Gastrocnemius medialis (tissue), 4 donors: ENCODE measurements around the gene PPP3CA. TPM values are rescaled to one million over a fixed set of nuclear protein-coding genes. Genes with fewer than 3 reads are reported as not detected.

Experiments used
- ATAC-seq, 2 donors: fragments of 150-250 bp; one replicate each; pipeline ENCODE4 v1.9.1; 2016
- DNase-seq, 2 donors: peaks; one replicate each; pipeline ENCODE4 v3.0.0-alpha.2; 2019
- H3K27ac ChIP-seq, 4 donors: fragments of 200-600 bp; sonication (generic); 1 replicate in 1 of 4; 2 replicates in 3 of 4; pipeline ENCODE4 v1.5.1; 2016 to 2018; ENCODE audit warnings: mild to moderate bottlenecking in 2 of 4, moderate library complexity in 1 of 4
- H3K27me3 ChIP-seq, 3 donors: fragments of 200-600 bp; sonication (generic) in 2 of 3; 1 replicate in 1 of 3; 2 replicates in 2 of 3; pipeline versions ENCODE4 v1.5.1 to v1.6.0; 2016 to 2019; ENCODE audit warnings: mild to moderate bottlenecking in 1 of 3, moderate library complexity in 1 of 3
- H3K36me3 ChIP-seq, 2 donors: fragments of 200-600 bp; sonication (generic) in 1 of 2; one replicate each; pipeline ENCODE4 v1.5.1; 2017 to 2018
- H3K4me1 ChIP-seq, 2 donors: fragments of 200-600 bp; sonication (generic) in 1 of 2; one replicate each; pipeline ENCODE4 v1.5.1; 2016 to 2017; ENCODE audit warnings: mild to moderate bottlenecking in 2 of 2
- H3K4me3 ChIP-seq, 4 donors: fragments of 200-600 bp; sonication (generic) in 3 of 4; 1 replicate in 1 of 4; 2 replicates in 3 of 4; pipeline ENCODE4 v1.5.1; 2016 to 2019; ENCODE audit warnings: mild to moderate bottlenecking in 2 of 4
- H3K9me3 ChIP-seq, 3 donors: fragments of 200-600 bp; sonication (generic) in 2 of 3; 1 replicate in 1 of 3; 2 replicates in 2 of 3; pipeline ENCODE4 v1.5.1; 2016 to 2019
- CTCF ChIP-seq, 5 experiments: fragments of 450-650 bp in 3 of 5; fragments of 200-600 bp in 2 of 5; sonication (generic) in 2 of 5; IDR thresholded peaks in 4 of 5; conservative IDR thresholded peaks in 1 of 5; 1 replicate in 4 of 5; 2 replicates in 1 of 5; pipeline ENCODE4 v1.5.1; 2016 to 2019; ENCODE audit warnings: antibody characterized with exemption in 5 of 5, mild to moderate bottlenecking in 3 of 5, moderate library complexity in 3 of 5
- POLR2A ChIP-seq, 2 donors: fragments of 450-650 bp; IDR thresholded peaks; one replicate each; pipeline ENCODE4 v1.6.1; 2017; ENCODE audit warnings: antibody characterized with exemption in 2 of 2, mild to moderate bottlenecking in 2 of 2, moderate library complexity in 2 of 2
- in situ Hi-C, 4 donors: fragments of 200-750 bp; cut with MboI; loops; one replicate each; pipeline versions ENCODE4 v1.15.0 to v1.8.0; 2017; ENCODE audit warnings: low sequenced_read_pairs in 4 of 4
- intact Hi-C: fragments of 100-400 bp; cut with DNase I; formaldehyde crosslinking; loops from one replicate; pipeline ENCODE4 v1.15.1; 2023; ENCODE audit warnings: low total_unique reads
- total RNA-seq, 4 donors: library from RNA; depleted of rRNA; stranded (reverse); fragments of >200 nt; gene quantifications; one replicate each; pipeline versions ENCODE4 v1.1.0 to v1.2.3, GENCODE V29; 2016

The PPP3CA gene
- total RNA-seq, 4 donors from 2014 or later: 25.1 to 30.3 (median 26.7) TPM

- Histone ChIP-seq H3K36me3 (peaks cover 0 to 8% of the 10 kb centered on the region in 2 donors), H3K4me3 (no peak overlapping the region), H3K27ac (no peak overlapping the region), H3K4me1 (no peaks in the 10 kb centered on the region), H3K27me3 (no peaks in the 10 kb centered on the region), H3K9me3 (no peaks in the 10 kb centered on the region)
- DNase-seq (no peak), ATAC-seq (no peak)
- in situ Hi-C loops (no loop called here), intact Hi-C loops (no loop called here)
- TF ChIP-seq CTCF (IDR thresholded peaks at IDR 0.05 in 4 of 5, conservative IDR thresholded peaks at IDR 0.05 in 1 of 5) (no peak), POLR2A (IDR thresholded peaks at IDR 0.05) (no peak)
Observed at GRCh38 chr4:101033986-101034385, 313.3 kb downstream of the PPP3CA start.

- Histone ChIP-seq H3K36me3 (peaks cover 0 to 8% of the 10 kb centered on the region in 2 donors), H3K4me3 (no peak overlapping the region), H3K27me3 (no peaks in the 10 kb centered on the region), H3K9me3 (no peaks in the 10 kb centered on the region), H3K4me1 (no peaks in the 10 kb centered on the region), H3K27ac (no peak overlapping the region)
- ATAC-seq (no peak), DNase-seq (no peak)
- in situ Hi-C loops: no loop called here
- TF ChIP-seq POLR2A (IDR thresholded peaks at IDR 0.05): no peak
- TF ChIP-seq CTCF (IDR thresholded peaks at IDR 0.05 in 4 of 5, conservative IDR thresholded peaks at IDR 0.05 in 1 of 5): no peak
- intact Hi-C loops: no loop called here
Observed at GRCh38 chr4:101032541-101032940, 314.8 kb downstream of the PPP3CA start.

- DNase-seq (no peak), ATAC-seq (no peak)
- H3K27me3 ChIP-seq: no peaks in the 10 kb centered on the region
- no peaks in the 10 kb centered on the region for H3K4me1 ChIP-seq
- in situ Hi-C loops (no loop called here), intact Hi-C loops (no loop called here)
- H3K36me3 ChIP-seq: peaks cover 0 to 8% of the 10 kb centered on the region in 2 donors
- no peak overlapping the region for H3K4me3 ChIP-seq
- H3K9me3 ChIP-seq: no peaks in the 10 kb centered on the region
- no peak for TF ChIP-seq POLR2A (IDR thresholded peaks at IDR 0.05)
- no peak for TF ChIP-seq CTCF (IDR thresholded peaks at IDR 0.05 in 4 of 5, conservative IDR thresholded peaks at IDR 0.05 in 1 of 5)
- no peak overlapping the region for H3K27ac ChIP-seq
Observed at GRCh38 chr4:101031971-101032370, 315.4 kb downstream of the PPP3CA start.

GRCh38 chr4:101028886-101029285 is 318.4 kb downstream of the PPP3CA start:
- no peaks in the 10 kb centered on the region for H3K27me3 ChIP-seq
- no peaks in the 10 kb centered on the region for H3K9me3 ChIP-seq
- DNase-seq (no peak), ATAC-seq (no peak)
- intact Hi-C loops: no loop called here
- TF ChIP-seq POLR2A (IDR thresholded peaks at IDR 0.05) (no peak), CTCF (IDR thresholded peaks at IDR 0.05 in 4 of 5, conservative IDR thresholded peaks at IDR 0.05 in 1 of 5) (no peak)
- in situ Hi-C loops: no loop called here
- H3K36me3 ChIP-seq: peaks cover 0 to 16% of the 10 kb centered on the region in 2 donors
- H3K4me1 ChIP-seq: no peaks in the 10 kb centered on the region
- no peak overlapping the region for H3K4me3 ChIP-seq
- H3K27ac ChIP-seq: no peak overlapping the region

GRCh38 chr4:101027721-101028120 is 319.6 kb downstream of the PPP3CA start:
- Histone ChIP-seq H3K4me3 (no peak overlapping the region), H3K27ac (no peak overlapping the region), H3K4me1 (no peaks in the 10 kb centered on the region), H3K36me3 (peaks cover 0 to 16% of the 10 kb centered on the region in 2 donors), H3K27me3 (no peaks in the 10 kb centered on the region), H3K9me3 (no peaks in the 10 kb centered on the region)
- no peak for TF ChIP-seq POLR2A (IDR thresholded peaks at IDR 0.05)
- no peak for TF ChIP-seq CTCF (IDR thresholded peaks at IDR 0.05 in 4 of 5, conservative IDR thresholded peaks at IDR 0.05 in 1 of 5)
- intact Hi-C loops: no loop called here
- in situ Hi-C loops: no loop called here
- no peak for DNase-seq
- no peak for ATAC-seq
